Epithelial cell of esophagus (primary cell): ENCODE data around the gene NISCH.

Experiments used
- DNase-seq: peaks from one replicate; pipeline ENCODE4 v3.0.0; 2010; ENCODE audit warnings: low read depth
- H3K4me3 ChIP-seq: 2 replicates; pipeline ENCODE4 v1.5.1; 2011; ENCODE audit warnings: mild to moderate bottlenecking, low read length, control low read depth
- CTCF ChIP-seq: IDR thresholded peaks from 2 replicates; pipeline ENCODE4 v1.5.1; 2011; ENCODE audit warnings: low read depth, mild to moderate bottlenecking, low read length, control low read depth, inconsistent platforms; ENCODE audit not compliant: insufficient read depth; ENCODE audit errors: missing control alignments

NISCH gene

GRCh38 chr3:52440249-52440551 lies 15.2 kb upstream of the NISCH start:
- no peak for DNase-seq
- H3K4me3 ChIP-seq, result no peak overlapping the region
- no peak for TF ChIP-seq CTCF

- TF ChIP-seq CTCF, result no peak
- no peak for DNase-seq
- no peak overlapping the region for H3K4me3 ChIP-seq
These were observed 14.7 kb upstream of the NISCH start for GRCh38 chr3:52440671-52441070.

- DNase-seq, result no peak
- TF ChIP-seq CTCF, result no peak
- no peak overlapping the region for H3K4me3 ChIP-seq
These were observed 14.2 kb upstream of the NISCH start for GRCh38 chr3:52441091-52441771.

GRCh38 chr3:52441772-52442332 lies 13.6 kb upstream of the NISCH start:
- H3K4me3 ChIP-seq, result no peak overlapping the region
- DNase-seq, result no peak
- TF ChIP-seq CTCF, result no peak

- DNase-seq, result no peak
- H3K4me3 ChIP-seq, result no peak overlapping the region
- no peak for TF ChIP-seq CTCF
These were observed 12.8 kb upstream of the NISCH start for GRCh38 chr3:52442409-52443267.

- TF ChIP-seq CTCF, result no peak
- no peak overlapping the region for H3K4me3 ChIP-seq
- DNase-seq, result no peak
These were observed 12.2 kb upstream of the NISCH start for GRCh38 chr3:52443268-52443610.
